ENCODE results near the gene CACNB2.
A peak's percentile ranks its signal among the peaks of the same experiment; 100 is the strongest.

The CACNB2 gene

DNA sequence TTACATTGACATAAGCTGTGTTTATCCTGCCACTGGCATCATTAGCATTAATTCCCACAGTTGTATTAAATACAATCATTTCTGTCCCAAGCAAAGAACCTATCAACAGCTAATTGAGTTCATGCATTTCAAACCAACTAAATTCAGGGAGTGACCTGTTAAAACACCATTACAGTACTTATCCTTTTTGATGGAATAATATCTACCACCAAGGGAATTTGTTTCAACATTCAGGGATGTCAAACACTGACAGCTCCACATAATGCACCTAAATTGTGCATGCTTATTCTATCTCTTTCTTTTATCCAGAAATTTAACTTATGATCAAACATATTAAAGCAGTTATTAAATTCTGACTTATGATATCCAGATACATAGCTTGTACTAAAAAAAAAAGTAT, 374.3 kb downstream of the CACNB2 start:
- DNase-seq (ENCODE audit: low spot score) = no peak

DNA sequence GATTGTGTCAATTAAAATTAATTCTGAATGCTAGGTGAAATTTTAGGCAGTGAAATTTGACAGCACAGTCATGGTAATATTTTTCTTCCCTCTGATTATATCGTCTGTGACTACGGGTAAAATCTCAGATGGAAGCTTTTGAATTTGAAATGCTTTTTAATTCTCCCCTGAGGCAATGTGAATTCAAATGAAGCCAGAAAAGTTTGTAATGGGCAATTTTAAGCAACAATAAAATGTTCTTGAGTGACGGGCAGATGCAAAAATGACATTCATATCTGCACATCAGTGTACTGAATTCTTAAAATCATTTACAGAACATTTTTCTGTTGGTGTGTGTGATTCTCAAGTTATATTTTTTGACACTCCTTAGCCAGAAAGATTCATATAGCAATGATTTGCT, 376.6 kb downstream of the CACNB2 start:
- no peak for DNase-seq (ENCODE audit: low spot score)

DNA sequence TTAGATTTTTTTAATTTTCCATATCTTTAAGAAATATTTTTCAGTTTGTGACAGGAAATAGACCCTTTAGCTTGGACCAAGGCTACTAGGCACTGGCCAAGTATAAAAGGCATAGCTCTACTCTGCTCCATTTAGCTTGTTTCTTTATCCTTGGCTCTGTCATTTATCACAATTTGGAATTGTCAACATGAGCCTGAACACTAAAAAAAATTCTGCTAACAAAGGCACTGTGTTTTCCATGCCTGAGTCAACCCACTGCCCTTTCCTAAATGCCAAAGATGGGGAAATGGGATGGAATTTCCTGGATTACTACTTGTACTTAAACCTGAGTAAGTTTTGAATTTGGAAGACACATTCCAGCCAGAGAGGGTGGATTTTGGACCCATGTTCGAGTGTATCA, 382.8 kb downstream of the CACNB2 start:
- DNase-seq (ENCODE audit: low spot score) = no peak

DNA sequence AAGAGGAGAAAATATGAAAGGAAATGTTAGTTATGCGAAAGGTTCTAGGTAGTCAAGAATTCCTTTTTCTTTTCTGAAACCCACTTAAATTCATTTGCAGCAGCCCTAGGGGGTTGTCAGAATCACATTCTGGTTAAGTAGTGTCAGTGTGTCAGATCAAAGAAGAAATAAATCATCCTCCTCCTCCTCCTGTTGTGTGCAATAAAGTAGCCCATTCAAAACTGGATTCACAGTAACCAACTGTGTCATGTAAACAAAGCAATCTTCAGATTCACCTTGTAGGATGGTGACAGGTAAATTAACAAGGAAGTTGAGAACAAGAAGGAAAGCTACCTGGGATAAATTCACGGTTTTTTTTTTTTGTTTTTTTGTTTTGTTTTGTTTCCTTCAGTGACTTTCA, 383.6 kb downstream of the CACNB2 start:
- DNase-seq (ENCODE audit: low spot score) = no peak

DNA sequence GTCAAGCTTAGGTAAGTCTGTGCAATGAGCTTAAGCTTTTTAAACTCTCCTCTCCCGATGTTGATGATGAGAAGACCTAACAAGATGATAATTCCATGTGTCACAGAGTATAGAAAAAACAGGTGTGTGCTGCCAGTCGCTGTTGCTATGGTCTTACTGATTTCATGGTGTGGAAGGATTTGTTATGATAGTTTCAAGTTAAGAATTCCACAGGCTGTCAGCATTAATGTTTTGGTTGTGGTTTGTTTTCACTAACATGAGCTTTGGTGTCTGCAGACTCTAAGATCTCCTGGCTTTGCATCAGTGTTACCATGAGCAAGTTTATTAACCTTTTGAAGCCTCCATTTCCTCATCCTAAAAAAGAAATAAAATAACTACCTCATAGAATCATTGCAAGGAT, 387.5 kb downstream of the CACNB2 start:
- no peak for DNase-seq (ENCODE audit: low spot score)

DNA sequence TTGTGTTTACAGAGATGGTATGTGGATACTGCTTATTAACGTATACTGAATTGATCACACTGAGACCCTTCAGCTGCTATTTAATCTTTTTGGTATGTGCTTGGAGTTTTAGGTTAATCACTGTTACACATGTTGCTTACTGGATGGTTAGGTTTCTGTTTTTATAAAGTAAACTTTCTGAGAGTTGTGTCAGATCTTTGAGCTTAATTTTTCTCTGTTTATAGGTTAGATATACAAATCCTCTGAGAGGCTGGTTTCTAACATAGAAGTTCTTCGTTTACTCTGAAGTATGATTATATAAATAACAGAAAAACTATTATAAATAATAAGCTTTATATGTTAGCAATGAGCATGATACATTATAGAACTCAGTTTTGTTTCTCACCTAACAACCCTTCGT, 388.1 kb downstream of the CACNB2 start:
- DNase-seq (ENCODE audit: low spot score) = no peak

DNA sequence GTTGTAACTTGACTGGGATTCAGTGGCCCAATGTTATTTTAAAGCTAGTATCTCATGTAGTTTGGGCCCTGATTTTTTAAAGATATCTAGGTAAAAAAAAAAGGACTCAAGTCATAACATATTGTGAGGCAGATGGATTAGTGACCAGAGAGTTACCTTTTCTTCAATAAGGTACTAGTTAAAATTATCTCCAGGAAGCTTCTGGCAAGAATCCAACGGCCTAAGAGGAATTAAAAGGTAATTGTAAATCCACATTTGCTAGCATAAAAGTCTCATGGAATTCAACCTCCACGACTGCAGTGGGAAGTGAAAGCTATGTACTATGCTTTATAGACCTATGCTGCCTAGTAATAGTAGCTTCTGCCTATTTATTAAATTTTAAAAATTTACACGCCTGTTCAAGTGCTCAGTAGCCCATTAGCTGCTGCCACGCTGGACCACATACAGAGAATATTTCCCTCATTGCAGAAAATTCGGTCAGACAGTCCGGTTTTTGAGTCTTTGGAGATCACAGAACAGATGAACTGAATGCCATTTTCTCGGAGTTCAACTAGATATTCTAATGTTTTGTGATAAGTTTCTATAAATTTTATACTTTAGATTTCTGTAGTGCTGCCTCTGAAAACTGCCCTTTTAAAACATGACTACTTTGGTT, 392.8 kb downstream of the CACNB2 start:
- DNase-seq (ENCODE audit: low spot score) = no peak

DNA sequence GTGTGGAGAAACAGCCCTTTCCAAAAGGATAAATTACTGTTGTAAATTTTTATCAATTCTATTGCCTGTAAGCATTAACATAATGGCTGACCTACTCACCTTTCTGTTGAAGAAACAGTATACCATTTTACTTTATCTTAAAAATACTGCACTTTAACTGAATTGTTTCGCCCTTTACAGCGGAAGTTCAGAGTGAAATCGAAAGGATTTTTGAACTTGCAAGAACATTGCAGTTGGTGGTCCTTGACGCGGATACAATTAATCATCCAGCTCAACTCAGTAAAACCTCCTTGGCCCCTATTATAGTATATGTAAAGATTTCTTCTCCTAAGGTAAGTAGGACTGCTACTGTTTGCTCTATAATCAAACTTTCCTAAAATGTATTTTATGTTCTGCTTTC, 393.7 kb downstream of the CACNB2 start:
- no peak for DNase-seq (ENCODE audit: low spot score)

DNA sequence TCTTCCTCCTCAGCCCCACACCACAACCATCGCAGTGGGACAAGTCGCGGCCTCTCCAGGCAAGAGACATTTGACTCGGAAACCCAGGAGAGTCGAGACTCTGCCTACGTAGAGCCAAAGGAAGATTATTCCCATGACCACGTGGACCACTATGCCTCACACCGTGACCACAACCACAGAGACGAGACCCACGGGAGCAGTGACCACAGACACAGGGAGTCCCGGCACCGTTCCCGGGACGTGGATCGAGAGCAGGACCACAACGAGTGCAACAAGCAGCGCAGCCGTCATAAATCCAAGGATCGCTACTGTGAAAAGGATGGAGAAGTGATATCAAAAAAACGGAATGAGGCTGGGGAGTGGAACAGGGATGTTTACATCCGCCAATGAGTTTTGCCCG, 399.1 kb downstream of the CACNB2 start:
- no peak for DNase-seq (ENCODE audit: low spot score)

DNA sequence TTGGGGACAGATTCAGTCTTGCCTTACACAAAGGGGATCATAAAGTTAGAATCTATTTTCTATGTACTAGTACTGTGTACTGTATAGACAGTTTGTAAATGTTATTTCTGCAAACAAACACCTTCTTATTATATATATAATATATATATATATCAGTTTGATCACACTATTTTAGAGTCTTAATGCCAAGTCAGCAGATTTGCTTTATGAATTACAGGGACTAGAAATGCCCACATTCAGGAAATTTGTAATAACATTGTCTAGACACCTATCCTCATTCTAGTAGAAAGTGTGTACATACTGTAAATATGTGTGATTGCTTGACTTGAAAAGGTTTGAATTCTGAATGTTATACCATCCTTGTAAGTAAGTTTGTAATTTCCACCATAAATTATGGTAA, 400.0 kb downstream of the CACNB2 start:
- DNase-seq (ENCODE audit: low spot score) = no peak

DNA sequence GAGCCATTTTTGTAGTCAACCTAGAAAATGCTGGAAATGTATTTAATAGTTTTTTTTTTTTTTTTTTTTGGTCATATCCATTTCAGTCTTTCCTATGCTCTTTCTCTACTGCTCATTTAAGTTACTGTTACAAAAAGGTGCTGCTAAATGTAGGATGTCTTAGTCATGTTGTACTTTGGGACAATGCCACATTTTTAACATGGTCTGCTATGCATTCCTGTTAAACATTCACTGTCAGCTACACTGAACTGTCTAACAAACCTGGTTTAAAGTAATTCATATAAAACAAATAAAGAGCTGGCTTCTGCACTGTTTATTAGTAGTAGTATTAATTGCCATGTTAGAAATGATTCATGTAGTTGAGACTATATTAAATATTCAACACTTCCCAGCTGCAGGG, 402.6 kb downstream of the CACNB2 start:
- DNase-seq (ENCODE audit: low spot score) = no peak

DNA sequence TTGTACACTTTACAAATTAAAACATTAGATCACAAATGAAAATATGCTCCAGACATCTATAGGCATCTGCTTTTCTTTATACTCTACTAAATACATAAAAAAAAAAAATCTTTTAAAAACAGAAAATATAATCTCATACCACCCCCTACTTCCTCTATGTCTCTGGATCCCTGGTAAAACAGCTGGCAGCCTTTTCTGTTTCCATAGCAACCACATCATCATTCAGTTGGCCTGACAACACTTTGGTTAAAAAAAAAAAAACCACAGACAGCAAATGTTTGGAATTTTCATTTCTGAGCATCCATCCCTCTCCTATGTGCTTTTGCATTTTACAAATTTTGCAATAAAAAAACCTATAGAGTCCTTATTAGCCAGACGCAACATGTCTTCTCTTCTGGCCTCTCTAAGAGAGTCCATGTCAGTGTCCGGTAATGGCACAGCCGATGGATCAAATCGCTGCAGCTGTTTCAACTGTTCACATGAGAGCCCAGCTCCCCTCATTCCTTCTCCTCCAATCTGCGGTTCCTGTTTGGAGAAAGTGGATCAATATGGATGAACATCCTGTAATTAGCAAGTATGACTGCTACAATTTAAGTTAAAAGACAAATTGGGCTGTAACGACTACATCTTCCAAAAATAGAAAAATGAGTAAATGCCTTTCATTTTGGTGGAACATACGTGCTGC, 405.5 kb downstream of the CACNB2 start:
- peak; percentile 50 for DNase-seq (ENCODE audit: low spot score)

DNA sequence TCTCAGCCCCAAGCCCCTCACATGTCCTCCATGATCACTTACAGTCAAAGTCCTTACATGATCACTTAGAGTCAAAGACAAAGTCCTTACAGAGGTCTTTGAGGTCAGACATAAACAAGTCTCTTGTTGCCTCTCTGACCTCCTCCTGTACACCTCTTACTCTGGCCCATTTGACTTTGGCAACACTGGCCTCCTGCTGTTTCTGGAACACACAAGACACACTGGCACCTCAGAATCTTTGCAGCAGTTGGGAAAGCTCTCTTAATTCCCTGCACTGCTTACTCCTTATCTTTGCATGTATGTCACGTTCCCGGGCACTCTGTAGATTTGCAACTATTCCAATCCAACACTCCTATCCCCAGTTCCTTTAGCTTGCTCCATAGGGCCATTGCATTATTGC, 408.9 kb downstream of the CACNB2 start:
- no peak for DNase-seq (ENCODE audit: low spot score)

DNA sequence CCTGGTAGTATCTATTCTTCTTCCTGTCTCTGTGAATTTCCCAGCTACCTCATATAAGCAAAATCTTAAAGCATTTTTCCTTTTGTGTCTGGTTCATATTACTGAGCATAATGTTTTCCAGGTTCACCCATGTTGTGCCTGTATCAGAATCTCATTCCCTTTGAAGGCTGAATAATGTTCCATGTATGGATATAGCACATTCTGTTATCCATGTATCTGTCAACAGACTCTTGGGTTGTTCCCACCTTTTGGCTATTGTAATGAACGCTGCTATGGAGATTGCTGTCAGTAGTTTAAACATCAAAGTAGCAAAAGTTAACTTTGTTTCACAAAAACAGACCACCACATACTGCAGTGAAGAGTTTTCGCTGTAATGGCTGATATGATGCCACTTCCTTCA, 411.2 kb downstream of the CACNB2 start:
- DNase-seq (ENCODE audit: low spot score) = no peak

DNA sequence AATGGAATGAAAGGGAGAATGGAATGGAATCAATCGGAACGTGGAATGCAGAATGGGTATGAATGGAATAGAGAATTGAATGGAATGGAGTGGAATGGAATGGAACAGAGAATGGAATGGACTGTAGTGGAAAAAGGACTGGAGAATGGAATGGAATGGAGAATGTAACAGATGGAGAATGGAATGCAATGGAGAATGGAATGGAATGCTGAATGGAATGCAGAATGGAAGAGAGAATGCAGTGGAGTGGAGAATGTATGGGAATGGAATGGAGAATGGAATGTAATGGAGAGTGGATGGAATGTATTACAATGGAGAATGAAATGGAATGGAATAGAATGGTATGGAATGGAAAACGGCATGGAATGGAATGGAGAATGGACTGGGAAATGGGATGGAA, 414.3 kb downstream of the CACNB2 start:
- DNase-seq (ENCODE audit: low spot score) = no peak

DNA sequence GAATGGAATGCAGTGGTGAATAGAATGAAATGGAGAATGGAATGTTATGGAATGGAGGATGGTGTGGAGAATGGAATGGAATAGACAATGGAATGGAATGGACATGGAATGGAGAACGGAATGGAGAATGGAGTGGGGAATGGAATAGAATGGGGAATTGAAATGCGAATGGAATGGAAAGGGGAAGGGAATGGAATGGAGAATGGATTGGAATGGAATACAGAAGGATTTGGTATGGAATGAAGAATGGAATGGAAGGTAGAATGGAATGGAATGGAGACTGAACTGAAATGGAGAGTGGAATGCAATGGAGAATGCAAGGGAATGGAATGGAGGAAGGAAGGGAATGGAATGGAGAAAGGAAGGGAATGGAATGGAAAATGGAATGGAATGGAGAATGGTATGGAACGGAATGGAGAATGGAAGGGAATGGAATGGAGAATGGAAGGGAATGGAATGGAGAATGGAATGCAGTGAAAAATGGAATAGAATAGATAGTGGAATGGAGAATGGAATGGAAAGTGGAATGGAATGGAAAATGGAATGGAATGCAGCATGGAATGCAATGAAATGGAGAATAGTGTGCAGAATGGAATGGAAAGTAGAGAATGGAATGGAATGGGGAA, 416.4 kb downstream of the CACNB2 start:
- DNase-seq (ENCODE audit: low spot score) = no peak

DNA sequence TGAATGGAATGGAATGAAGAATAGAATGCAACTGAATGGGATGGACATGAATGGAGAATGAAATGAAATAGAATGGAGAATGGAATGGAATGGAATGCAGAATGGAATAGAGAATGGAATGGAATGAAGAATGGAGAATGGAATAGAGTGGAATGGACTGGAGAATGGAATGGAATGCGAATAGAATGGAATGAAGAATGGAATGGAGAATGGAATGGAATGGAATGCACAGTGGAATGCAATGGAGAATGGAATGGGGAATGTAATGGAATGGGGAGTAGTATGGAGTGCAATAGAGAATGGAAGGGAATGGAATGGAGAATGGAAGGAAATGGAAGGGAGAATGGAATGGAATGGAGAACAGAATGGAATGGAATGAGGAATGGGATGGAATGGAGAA, 417.7 kb downstream of the CACNB2 start:
- DNase-seq (ENCODE audit: low spot score) = no peak

DNA sequence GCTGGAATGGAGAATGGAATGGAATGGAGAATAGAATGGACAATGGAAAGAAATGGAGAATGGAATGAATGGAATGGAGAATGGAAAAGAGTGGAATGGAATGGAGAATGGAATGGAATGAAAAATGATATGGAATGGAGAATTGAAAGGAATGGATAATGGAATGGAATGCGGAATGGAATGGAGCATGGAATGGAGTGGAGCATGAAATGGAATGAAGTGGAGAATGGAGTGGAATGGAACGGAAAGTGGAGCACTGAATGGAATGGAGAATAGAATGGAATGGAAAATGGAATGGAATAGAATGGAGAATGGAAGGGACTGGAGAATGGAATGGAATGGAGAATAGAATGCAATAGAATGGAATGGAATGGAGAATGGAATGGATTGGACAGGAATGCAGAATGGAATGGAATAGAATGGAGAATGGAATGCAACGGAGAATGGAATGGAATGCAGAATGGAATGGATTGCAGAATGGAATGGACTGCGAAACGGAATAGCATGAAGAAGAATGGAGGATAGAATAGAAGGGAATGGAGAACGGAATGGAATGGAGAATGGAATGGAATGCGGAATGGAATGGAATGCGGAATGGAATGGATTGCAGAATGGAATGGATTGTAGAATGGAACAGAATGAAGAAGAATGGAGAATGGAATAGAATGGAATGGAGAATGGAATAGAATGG, 421.8 kb downstream of the CACNB2 start:
- DNase-seq (ENCODE audit: low spot score) = no peak

DNA sequence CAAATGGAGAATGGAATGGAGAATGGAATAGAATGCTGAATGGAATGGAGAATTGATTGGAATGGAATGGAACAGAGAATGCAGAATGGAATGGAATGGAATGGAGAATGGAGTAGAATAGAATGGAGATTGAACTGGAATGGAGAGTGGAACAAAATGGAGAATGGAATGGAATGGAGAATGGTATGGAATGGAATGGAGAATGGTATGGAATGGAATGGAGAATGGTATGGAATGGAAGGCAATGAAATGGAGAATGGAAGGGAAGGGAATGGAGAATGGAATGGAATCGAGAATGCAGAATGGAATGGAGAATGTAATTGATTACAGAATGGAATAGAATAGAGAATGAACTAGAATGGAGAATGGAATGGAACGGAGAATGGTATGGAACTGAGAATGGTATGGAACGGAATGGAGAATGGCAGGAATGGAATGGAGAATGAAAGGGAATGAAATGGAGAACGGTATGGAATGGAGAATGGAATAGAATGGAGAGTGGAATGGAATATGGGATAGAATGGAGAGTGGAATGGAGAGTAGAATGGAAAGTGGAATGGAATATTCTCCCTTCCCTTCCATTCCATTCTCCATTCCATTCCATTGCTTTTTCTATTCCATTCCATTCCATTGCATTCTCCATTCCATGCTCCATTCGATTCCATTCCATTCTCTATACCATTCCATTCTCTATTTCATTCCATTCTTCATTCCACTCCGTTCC, 422.9 kb downstream of the CACNB2 start:
- DNase-seq (ENCODE audit: low spot score) = no peak

DNA sequence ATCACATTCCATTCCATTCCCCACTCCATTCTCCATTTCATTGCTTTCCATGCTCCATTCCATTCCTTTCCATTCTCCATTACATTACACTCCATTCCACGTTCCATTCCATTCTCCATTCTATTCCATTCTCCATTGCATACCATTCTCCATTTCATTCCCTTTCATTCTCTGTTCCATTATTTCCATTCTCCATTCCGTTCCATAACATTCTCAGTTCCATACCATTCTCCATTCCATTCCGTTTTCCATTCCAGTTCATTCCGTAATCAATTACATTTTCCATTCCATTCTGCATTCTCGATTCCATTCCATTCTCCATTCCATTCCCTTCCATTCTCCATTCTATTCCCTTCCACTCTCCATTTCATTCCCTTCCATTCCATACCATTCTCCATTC, 424.8 kb downstream of the CACNB2 start:
- DNase-seq (ENCODE audit: low spot score) = no peak

DNA sequence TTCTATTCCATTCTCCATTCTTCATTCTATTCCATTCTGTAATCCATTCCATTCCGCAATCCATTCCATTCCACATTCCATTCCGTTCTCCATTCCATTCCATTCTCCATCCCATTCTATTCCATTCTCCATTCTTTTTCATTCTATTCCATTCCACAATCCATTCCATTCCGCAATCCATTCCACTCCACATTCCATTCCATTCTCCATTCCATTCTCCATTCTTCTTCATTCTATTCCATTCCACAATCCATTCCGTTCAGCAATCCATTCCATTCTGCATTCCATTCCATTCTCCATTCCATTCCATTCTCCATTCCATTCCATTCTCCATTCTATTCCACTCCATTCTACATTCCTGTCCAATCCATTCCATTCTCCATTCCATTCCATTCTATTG, 426.0 kb downstream of the CACNB2 start:
- DNase-seq (ENCODE audit: low spot score) = no peak

DNA sequence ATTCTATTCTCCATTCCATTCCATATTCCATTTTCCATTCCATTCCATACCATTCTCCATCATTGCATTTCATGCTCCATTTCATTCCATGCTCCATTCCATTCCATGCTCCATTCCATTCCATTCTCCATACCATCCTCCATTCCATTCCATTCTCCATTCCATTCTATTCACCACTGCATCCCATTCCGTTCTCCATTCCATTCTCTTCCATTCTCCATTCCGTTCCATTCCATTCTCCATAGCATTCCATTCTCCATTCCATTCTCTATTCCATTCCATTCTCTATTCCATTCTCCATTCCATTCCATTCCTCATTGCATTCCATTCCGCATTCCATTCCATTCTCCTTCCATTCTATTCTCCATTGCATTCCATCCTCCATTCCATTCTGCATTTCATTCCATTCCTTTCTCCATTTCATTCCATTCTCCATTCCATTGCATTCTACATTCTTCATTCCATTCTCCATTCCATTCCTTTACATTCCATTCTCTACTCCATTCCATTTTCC, 427.2 kb downstream of the CACNB2 start:
- no peak for DNase-seq (ENCODE audit: low spot score)
